ENCODE data around the gene ATPAF1. TPM values are rescaled to one million over a fixed set of nuclear protein-coding genes. Genes with fewer than 3 reads are reported as not detected.
"Not testable (repeated sequence)": the region's sequence is repeated elsewhere in the genome, so short reads cannot be mapped to it uniquely, and the experiment has no call there.

ATPAF1 gene
- total RNA-seq, 2 experiments from 2014 or later = 49.0 to 50.6 TPM

DNA sequence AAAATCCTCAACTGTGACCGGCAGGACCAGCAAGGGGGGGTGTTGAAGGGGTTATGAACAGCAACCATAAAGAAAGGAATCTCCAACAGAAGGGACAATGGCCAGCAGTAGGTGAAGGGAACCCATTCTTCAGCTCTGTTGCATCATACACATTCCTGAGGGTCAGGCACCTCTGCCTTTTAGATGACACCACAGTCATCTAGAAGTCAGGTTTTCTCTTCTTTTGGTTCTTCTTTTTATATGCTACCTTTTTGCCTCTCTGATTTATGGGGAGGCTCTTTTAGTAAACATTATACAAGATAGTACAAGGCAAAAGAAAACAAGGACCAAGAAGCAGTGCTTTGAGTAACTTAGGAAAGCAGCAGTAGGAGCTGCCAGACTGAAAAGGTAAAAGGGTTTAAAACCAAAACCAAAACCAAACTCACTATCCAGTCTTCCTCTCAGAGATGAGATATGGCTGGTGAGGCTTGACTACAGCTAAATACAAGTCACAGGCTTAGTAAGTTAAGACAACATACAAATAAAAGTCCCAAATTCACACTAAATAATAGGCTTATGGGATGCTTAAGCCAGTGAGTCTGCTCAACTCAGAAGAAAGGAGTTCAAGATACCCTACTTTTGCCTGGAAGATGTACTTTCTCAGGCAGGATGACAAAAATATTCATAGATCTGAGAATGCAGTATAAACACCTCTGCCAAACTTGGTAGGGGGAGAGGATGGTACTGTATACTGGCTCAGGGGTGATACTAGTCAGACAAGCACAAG, 7.6 kb upstream of the ATPAF1 start:
- Mint-ChIP-seq H3K27ac (peak overlapping the region; percentile 93), H3K9me3 (no peaks in the 10 kb centered on the region), H3K36me3 (ENCODE audit: low read depth) (peaks cover 48% of the 10 kb centered on the region), H3K4me3 (peak overlapping the region; percentile 52), H3K27me3 (no peaks in the 10 kb centered on the region), H3K4me1 (peaks cover 42% of the 10 kb centered on the region)
- POLR2A ChIA-PET = interaction anchor here (0.7 kb wide), 1 partner anchor 72 kb away, joined by 4 read pairs; the partner anchor contains the start of gene MKNK1
- CTCF ChIA-PET = interaction anchor here (0.6 to 1.9 kb wide), 7 partner anchors 9 to 72 kb away, joined by 3 to 9 read pairs (median 3); partner anchors contain the start of gene MOB3C
- peak; percentile 37 for DNase-seq

GRCh38 chr1:46673749-46674182, 5.6 kb upstream of the ATPAF1 start:
- H3K36me3 Mint-ChIP-seq (ENCODE audit: low read depth) = peaks cover 33% of the 10 kb centered on the region
- no peak for DNase-seq

GRCh38 chr1:46672696-46673095, 4.5 kb upstream of the ATPAF1 start:
- H3K4me3 Mint-ChIP-seq = no peak overlapping the region
- peak overlapping the region; percentile 5 for H3K27ac Mint-ChIP-seq

More at GRCh38 chr1:46673749-46674182, 5.6 kb upstream of the ATPAF1 start:
- ChIA-PET CTCF (interaction anchor here (1.4 kb wide), 1 partner anchor 17 kb away, joined by 4 read pairs; no protein-coding TSS in a partner anchor), POLR2A (no interaction called here)
- Mint-ChIP-seq H3K4me3 (no peak overlapping the region), H3K27ac (no peak overlapping the region), H3K4me1 (peaks cover 42% of the 10 kb centered on the region), H3K9me3 (no peaks in the 10 kb centered on the region), H3K27me3 (no peaks in the 10 kb centered on the region)

DNA sequence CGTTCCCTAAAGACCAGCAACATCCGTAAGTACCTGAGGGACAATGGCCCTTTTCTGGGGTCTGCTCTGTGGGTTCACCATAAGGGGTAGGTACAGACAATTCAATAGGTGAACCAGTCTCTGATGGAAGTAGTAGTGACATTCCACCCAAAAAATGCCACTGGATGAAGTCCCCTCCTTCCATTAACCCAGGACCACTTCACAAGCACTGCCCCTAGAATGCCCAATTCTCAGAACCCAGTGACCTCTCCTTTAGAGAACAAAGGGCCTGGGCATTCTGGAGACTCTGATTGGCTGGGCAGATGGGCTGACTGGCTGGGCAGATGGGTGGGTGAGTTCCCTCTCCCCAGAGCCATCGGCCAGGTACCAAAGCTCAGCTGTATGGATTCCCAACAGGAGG, 3.4 kb upstream of the ATPAF1 start, which contains the start of gene TEX38:
Gene TEX38, plus strand, starts transcription at position 301 of the 400 bp plus-strand sequence. Its CDS starts 81 bp downstream, at position 382.
- peak within 1 kb of the TSS; percentile 5 for H3K27ac Mint-ChIP-seq
- no peak within 1 kb of the TSS for H3K4me3 Mint-ChIP-seq
- ChIA-PET POLR2A (interaction anchor here (0.6 kb wide), 1 partner anchor 48 kb away, joined by 3 read pairs; no protein-coding TSS in a partner anchor), CTCF (no interaction called here)
- no peaks in the 10 kb centered on the region for H3K9me3 Mint-ChIP-seq
- DNase-seq = no peak
- H3K36me3 Mint-ChIP-seq (ENCODE audit: low read depth) = peaks cover 18% of the 10 kb centered on the region
- H3K4me1 Mint-ChIP-seq = peaks cover 39% of the 10 kb centered on the region
- no peaks in the 10 kb centered on the region for H3K27me3 Mint-ChIP-seq

More at GRCh38 chr1:46672696-46673095, 4.5 kb upstream of the ATPAF1 start:
- Mint-ChIP-seq H3K36me3 (ENCODE audit: low read depth) (peaks cover 24% of the 10 kb centered on the region), H3K27me3 (no peaks in the 10 kb centered on the region), H3K4me1 (peaks cover 40% of the 10 kb centered on the region), H3K9me3 (no peaks in the 10 kb centered on the region)
- ChIA-PET CTCF (interaction anchor here (0.9 kb wide), 1 partner anchor 8 kb away, joined by 4 read pairs; no protein-coding TSS in a partner anchor), POLR2A (no interaction called here)
- DNase-seq = no peak

- H3K27ac Mint-ChIP-seq = no peak overlapping the region
- POLR2A ChIA-PET = no interaction called here
- H3K9me3 Mint-ChIP-seq = no peaks in the 10 kb centered on the region
- peaks cover 14% of the 10 kb centered on the region for H3K36me3 Mint-ChIP-seq (ENCODE audit: low read depth)
- no peaks in the 10 kb centered on the region for H3K27me3 Mint-ChIP-seq
- DNase-seq = no peak
- no peak overlapping the region for H3K4me3 Mint-ChIP-seq
- H3K4me1 Mint-ChIP-seq = peaks cover 31% of the 10 kb centered on the region
- CTCF ChIA-PET = no interaction called here
Observed at GRCh38 chr1:46670134-46670533, 2.0 kb upstream of the ATPAF1 start.

DNA sequence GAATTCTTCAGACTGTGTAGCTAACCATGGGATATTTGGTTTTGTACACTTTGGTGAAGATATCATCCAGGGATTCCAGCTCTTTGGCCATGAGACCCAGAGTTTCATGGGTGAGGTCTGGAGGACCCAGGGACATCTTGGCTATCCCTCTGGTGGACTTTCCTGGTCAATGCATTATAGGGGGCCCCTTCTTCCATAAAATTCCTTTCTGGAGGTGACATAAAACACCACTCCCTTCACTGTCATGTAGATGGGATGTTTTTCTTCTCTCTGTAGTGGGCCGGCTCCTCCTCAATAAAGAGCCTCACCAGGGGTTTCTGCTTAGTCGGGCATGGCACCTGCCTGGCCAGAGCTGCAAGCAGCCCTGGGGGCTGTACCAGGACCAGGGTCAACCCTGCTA, 2.2 kb downstream of the ATPAF1 start:
- no peak for DNase-seq
- CTCF ChIA-PET = interaction anchor here (0.5 to 2.3 kb wide), 2 partner anchors 16 to 78 kb away, joined by 3 to 6 read pairs; no protein-coding TSS in a partner anchor
- POLR2A ChIA-PET = interaction anchor here (0.6 kb wide), 1 partner anchor 1945 kb away, joined by 3 read pairs; no protein-coding TSS in a partner anchor

DNA sequence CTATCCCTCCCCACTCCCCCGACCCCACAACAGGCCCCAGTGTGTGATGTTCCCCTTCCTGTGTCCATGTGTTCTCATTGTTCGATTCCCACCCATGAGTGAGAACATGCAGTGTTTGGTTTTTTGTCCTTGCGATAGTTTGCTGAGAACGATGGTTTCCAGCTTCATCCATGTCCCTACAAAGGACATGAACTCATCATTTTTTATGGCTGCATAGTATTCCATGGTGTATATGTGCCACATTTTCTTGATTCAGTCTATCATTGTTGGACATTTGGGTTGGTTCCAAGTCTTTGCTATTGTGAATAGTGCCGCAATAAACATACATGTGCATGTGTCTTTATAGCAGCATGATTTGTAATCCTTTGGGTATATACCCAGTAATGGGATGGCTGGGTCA, 5.2 kb downstream of the ATPAF1 start:
- H3K27me3 Mint-ChIP-seq, DNase-seq, H3K27ac Mint-ChIP-seq, CTCF ChIA-PET, H3K9me3 Mint-ChIP-seq, POLR2A ChIA-PET, H3K4me3 Mint-ChIP-seq: not testable (repeated sequence)
- Mint-ChIP-seq H3K36me3 (ENCODE audit: low read depth) (peaks cover 34% of the 10 kb centered on the region), H3K4me1 (peaks cover 37% of the 10 kb centered on the region)

More for the DNA sequence above, 2.2 kb downstream of the ATPAF1 start:
- no peak overlapping the region for H3K4me3 Mint-ChIP-seq
- H3K9me3 Mint-ChIP-seq = no peaks in the 10 kb centered on the region
- peaks cover 20% of the 10 kb centered on the region for H3K4me1 Mint-ChIP-seq
- H3K27ac Mint-ChIP-seq = no peak overlapping the region
- no peaks in the 10 kb centered on the region for H3K27me3 Mint-ChIP-seq
- H3K36me3 Mint-ChIP-seq (ENCODE audit: low read depth) = peaks cover 29% of the 10 kb centered on the region

DNA sequence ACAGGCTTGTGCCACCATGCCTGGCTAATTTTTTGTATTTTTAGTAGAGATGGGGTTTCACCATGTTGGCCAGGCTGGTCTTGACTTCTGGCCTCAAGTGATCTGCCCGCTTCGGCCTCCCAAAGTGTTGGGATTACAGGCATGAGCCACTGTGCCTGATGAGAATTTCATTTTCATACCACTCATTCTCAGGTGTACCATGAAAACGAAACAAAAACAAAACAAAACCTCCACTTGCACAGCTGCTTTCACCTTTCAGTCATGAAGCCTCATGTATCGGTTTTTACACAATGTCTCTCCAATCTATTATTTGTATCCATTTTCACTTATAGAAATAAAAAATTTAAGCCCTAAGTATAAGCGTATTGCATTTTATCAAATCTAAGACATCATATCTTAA, 8.0 kb downstream of the ATPAF1 start:
- Mint-ChIP-seq H3K4me1 (peaks cover 20% of the 10 kb centered on the region), H3K27ac (peak overlapping the region; percentile 72), H3K36me3 (ENCODE audit: low read depth) (peaks cover 49% of the 10 kb centered on the region)
- ChIA-PET POLR2A (interaction anchor here (1.1 kb wide), 1 partner anchor 51 kb away, joined by 3 read pairs; no protein-coding TSS in a partner anchor), CTCF (interaction anchor here (0.5 to 0.8 kb wide), 3 partner anchors 8 to 91 kb away, joined by 3 to 5 read pairs (median 4); no protein-coding TSS in a partner anchor)
- DNase-seq, H3K27me3 Mint-ChIP-seq, H3K9me3 Mint-ChIP-seq, H3K4me3 Mint-ChIP-seq: not testable (repeated sequence)

DNA sequence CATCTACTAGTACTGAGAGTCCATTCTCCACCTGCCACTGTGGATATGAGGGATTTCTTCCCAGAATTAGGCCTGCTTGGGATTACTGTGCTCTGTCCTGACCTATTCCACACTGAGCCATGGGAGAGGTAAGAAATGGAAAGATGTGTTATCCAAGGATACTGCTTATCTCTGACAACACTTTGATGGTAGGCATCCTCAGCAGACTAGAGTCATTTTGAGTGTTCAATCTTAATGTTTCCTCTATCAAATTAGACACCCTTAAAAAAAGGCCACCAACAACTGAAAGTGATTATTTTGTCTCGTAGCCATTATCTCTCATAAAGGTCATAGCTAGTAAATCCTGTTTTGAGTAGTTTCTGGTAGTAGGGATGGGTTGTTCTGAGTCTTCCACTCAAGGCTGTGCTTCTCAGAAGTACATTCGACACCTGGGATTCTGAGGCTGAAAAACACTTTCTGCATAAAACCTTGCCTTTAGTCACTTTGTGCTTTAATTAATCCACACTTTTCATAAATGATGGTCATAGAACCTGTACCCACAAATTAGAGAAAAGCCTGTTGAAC, 8.8 kb downstream of the ATPAF1 start:
- Mint-ChIP-seq H3K27ac (no peak overlapping the region), H3K36me3 (ENCODE audit: low read depth) (peaks cover 48% of the 10 kb centered on the region), H3K27me3 (no peaks in the 10 kb centered on the region), H3K9me3 (peaks cover 6% of the 10 kb centered on the region), H3K4me3 (no peak overlapping the region), H3K4me1 (peaks cover 16% of the 10 kb centered on the region)
- POLR2A ChIA-PET = no interaction called here
- DNase-seq = no peak
- CTCF ChIA-PET = interaction anchor here (0.8 kb wide), 1 partner anchor 65 kb away, joined by 5 read pairs; no protein-coding TSS in a partner anchor

- ChIA-PET POLR2A (no interaction called here), CTCF (interaction anchor here (0.9 to 1.8 kb wide), 2 partner anchors 10 to 12 kb away, joined by 4 to 6 read pairs; partner anchors contain the start of gene ATPAF1)
- peaks cover 6% of the 10 kb centered on the region for H3K9me3 Mint-ChIP-seq
- peak overlapping the region; percentile 27 for H3K27ac Mint-ChIP-seq
- peaks cover 47% of the 10 kb centered on the region for H3K36me3 Mint-ChIP-seq (ENCODE audit: low read depth)
- no peaks in the 10 kb centered on the region for H3K27me3 Mint-ChIP-seq
- H3K4me1 Mint-ChIP-seq = peaks cover 28% of the 10 kb centered on the region
- H3K4me3 Mint-ChIP-seq = no peak overlapping the region
- no peak for DNase-seq
Observed at GRCh38 chr1:46657775-46658174, 10.4 kb downstream of the ATPAF1 start.

GRCh38 chr1:46656643-46657042, 11.5 kb downstream of the ATPAF1 start:
- Mint-ChIP-seq H3K4me1 (peaks cover 28% of the 10 kb centered on the region), H3K4me3 (no peak overlapping the region), H3K27ac (no peak overlapping the region), H3K9me3 (peaks cover 6% of the 10 kb centered on the region), H3K27me3 (no peaks in the 10 kb centered on the region), H3K36me3 (ENCODE audit: low read depth) (peaks cover 55% of the 10 kb centered on the region)
- no peak for DNase-seq
- ChIA-PET CTCF (interaction anchor here (0.9 to 1.8 kb wide), 2 partner anchors 11 kb away, joined by 4 to 6 read pairs; partner anchors contain the start of gene ATPAF1), POLR2A (no interaction called here)

DNA sequence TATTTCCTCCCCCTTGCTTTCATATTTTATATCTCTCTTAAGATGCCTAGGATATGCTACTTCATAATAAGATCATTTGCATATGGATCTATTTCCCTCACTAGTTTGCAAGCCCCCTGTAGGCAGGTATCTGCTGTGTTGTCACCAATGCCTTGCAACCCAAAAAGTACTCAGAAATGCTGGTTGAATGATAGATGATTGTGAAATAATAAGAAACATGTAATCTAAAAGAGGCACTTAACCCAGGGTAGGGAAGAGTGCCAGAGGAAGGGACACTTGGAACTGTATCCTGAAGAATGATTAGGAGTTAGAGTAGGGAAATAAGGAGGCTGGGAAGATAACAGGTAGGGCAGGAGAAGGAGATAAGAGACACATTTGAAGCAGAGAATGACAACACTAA, 12.3 kb downstream of the ATPAF1 start:
- CTCF ChIA-PET = interaction anchor here (1.3 to 1.8 kb wide), 2 partner anchors 10 to 65 kb away, joined by 3 to 6 read pairs; no protein-coding TSS in a partner anchor
- no peak for DNase-seq
- POLR2A ChIA-PET = no interaction called here
- peaks cover 28% of the 10 kb centered on the region for H3K4me1 Mint-ChIP-seq
- H3K9me3 Mint-ChIP-seq = peaks cover 6% of the 10 kb centered on the region
- H3K27me3 Mint-ChIP-seq = no peaks in the 10 kb centered on the region
- H3K27ac Mint-ChIP-seq = no peak overlapping the region
- H3K4me3 Mint-ChIP-seq = no peak overlapping the region
- peaks cover 59% of the 10 kb centered on the region for H3K36me3 Mint-ChIP-seq (ENCODE audit: low read depth)

All from activated CD4-positive, alpha-beta T cell treated with anti-CD3 and anti-CD28 coated beads, Interleukin-2, amount 10 ng/mL, durations not matched to agents 7 days and 5 days (primary cell).